DMS53 treated with DMSO at 0.1 percent for 48 hours (cell line): ENCODE data around the gene TRIO.

Source experiments
- DNase-seq: peaks from one replicate; lab custom pipeline; 2025; ENCODE audit not compliant: unreplicated experiment; lab: John Stamatoyannopoulos, UW

The TRIO gene

DNA sequence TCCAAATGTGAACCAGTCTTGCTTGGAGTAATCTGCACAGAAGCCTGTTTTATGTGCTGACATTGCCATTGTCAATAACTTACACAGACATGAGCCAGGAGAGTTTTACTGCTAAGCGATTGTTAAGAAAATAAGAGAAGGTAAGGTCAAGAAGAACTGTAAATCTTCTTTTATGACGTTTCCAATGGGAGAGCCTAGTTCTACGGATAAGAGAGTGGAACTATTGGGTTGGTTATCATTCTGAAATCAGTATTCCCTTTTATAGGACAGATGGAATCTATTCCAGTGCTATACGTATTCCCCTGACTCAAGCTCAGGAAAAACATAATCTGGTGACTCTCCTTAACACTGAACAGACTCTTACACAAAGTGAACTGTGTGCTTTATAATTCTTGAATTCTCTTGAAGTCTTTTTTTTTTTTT, 300.5 kb downstream of the TRIO start:
- DNase-seq, result no peak

DNA sequence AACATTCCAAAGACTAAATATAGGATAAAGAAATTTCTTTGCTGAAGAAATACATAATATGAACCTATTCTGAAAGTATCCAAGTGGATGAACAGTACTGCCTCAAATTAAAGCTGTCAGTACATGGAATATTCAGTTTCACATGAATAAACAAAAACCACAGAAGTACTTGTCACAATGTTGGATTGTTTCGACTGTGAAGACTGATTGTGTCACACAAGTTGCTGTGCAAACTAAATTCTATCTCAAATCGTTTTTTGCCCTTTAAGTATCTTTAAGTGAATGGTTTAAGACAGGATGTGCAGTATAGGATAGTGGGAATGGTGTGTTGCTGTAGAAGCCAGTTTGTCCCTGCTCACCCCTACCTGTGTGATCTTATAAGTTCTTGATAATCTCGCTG, 301.0 kb downstream of the TRIO start:
- no peak for DNase-seq

DNA sequence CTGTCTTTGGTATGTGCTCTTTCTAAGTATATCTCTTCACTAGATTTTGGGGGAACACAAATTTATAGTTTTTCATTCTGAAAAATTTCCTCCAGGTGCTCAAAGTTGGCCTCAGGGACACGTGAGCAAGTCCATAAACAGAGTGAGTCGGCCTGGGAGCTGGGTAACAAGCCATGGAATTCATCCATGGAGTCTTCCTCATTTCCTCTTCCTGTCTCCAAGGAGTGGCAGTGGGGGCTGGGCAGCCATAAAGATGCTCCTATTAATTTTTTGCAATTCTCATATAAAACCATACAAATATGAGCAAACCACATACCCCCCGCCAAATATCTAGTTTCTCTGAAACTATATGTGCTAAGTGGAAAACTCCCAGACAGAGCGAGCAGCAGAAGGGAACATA, 301.9 kb downstream of the TRIO start:
- no peak for DNase-seq

DNA sequence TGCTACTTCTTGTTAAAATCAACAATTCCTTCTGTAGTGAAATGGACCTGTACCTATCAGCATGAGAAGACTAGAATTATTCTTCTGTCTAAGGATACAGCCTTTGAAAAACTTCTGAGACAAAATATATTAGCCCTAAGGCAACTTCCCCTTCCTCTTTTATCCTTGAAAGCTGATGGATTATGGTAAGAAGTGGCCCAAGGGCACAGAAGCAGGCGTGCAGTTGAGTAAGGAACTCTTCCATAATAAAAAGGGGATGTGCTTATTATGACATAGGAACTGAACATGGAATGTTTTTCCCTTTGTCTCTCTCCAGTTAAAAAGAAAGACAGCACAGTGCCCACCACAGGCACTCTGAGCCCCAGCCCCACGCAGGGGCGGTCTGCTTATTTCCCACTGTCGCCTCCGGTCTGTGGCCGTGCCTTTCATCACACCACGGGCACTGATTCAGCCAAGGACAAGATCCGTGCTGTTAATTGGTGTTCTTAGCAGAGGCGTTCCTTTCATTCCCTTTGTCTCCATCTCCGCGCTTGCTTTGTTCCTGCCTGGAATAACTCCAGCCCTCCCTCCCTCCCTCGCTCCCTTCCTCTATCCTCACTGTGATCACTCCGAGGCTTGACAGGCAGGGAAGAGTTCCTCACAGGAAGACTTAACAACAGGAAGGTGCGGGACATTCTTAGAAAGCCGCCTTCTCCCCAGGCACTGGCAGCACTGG, 302.6 kb downstream of the TRIO start:
- no peak for DNase-seq

DNA sequence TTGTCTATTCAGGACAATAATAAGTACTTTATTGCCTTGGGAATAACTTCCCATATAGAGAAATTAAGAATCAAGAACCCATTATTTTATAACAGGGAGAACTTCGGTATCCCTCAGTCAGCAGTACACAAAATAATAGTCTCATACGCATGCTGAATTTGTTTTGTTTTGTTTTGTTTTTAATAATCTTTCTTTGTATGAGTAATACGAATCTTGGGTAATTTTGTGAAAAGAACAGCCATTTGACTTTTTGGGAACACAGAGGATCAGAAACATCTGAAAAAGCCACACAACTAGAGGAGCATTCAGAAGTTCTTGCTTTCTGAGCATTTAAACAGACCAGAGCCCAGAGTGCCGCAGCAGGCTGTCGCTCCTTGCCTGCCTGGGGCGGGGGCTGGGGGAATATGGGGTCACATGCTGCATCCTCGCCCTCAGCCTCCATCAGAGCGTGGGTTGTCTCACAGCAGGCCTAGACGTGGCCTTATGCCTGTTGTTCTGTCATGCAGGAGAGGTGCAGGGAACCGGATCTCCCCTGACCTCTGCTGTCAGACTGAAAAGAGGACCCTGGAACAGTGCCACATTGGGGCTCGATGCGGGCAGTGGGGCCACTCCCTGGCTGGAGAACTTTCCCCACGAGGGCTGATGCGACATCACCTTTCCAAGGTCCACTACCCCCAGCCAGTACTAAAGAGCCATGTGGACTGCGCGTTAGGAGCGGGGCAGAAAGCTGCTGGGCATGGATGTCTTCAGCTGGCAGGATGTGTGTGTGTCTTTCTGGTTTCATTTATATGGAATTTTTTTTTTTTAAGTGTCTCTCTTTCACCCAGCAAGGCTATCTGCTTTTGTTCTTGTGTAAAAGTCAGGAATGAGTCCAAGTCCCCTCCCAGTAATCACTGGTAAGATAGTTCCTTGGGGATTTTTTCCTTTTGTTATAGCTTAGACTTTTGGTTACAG, 305.1 kb downstream of the TRIO start:
- no peak for DNase-seq

DNA sequence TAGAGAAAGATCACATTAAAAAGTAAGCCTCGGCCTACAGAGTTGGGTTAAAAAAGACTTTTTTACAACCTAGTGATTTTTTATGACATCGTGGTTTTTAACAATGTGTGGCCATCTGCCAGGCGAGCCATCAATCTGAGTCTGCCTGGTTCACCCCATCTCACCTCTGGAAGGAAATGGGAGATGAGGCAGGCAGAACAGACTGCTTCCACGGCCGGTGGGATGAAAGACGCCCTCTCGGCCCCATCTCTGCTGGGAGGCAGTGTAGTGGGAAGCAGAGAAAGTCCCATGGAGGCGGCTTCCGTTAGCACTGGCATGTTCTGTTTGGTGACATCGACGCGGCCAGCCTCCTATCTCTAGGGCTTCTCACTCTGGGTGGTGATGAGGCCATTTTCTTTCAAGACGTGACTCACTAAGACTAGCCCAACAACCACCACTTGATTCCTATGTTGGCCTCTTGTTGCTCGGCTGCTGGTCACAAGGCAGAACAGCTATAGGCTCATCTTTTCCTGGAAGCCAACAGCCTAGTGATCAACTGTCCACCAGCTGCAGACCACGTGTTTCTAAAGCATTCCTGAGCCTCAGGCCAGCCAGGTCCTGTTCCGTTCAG, 306.0 kb downstream of the TRIO start:
- no peak for DNase-seq

DNA sequence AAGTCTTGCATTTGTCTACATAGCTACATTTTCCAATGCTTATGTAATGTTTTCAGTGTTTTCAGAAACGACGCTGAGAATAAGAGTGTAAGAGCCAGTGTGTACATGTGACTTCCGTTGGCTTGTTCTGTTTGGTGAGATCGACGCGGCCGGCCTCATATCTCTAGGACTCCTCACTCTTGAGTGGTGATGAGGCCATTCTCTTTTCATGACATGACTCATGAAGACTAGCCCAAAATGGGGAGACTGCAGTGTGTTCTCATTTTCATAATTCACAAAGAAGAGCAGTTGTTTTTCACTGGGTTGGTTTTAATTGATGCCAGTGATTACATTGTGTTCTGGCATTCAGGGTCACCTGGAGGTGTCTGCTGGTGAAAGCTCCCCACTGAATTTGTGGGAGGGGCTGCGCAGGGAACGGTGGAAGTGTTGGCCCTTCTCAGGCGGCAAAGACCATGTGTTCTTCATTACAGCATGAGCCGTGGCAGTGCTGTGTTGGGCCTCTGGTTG, 306.9 kb downstream of the TRIO start:
- DNase-seq, result no peak

DNA sequence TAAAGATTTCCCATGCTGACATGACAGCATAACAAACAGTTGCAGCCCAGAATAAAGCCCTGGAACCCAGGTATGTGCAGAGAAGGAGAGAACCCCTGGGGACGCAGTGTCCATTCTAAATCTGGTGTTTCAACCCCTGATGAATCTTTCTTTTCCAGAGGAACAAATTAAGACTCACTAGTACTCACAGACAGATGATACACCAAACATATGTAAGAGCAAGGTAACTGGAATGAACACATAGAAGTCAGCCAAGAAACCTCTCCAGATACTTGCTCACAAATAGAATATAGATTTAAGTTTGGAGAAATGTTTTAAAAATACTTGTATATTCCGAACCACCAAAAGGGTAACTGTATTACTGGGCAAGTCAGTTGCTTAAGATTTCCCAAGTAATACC, 307.6 kb downstream of the TRIO start:
- no peak for DNase-seq

DNA sequence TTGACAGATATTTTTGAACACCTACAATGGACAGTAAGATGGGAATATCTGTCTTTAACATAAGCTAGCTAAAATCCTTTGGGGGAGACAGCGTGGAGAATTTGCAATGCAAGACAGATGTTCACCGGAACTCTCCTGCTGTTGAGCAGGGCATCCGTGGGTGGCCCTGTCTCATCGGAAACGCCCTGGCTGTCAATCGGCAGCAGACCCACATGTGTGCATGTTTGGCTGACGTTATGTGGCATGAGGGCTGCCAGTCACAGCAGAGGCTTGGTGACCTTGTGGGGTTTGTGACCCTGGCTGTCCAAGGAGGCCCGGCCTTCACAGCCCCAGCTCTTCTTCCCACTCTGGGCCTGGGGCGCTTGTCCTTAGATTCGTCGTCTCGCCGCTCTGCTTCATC, 308.7 kb downstream of the TRIO start:
- no peak for DNase-seq

DNA sequence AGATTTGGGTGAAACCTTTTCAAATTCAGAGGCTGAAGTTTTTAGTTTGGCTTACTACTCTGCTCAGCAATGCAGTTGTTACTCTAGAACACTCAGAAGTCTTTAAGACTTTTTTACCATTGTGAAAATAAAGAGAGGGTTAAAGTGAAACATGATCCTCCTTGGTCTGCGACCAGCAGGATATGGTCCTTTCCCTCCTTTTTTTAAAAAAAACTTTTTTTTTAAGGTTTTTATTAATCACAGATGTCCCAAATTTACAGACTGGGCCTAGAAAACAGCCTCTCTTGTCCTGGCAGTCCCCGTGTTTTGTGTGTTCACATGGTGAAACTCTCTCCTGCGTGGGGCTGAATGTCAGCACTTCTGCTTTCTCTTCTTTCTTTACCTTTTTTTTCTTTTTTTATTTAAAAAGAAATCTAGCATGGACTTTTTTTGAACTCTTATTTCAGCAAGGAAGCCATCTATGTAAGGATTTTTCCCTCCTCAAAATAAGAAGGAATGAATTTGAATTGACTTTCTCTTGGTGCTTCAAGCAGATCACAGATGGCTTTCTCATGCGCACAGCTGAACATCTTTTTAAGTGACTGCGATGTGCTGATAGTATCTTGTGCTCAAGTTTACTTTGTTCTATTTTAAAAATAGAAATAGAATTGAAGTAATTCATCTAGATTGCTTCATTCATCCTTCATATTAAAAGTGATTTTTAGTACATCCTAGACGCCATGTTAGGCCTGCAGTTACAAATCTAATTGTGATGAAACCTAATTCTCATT, 309.7 kb downstream of the TRIO start:
- no peak for DNase-seq

DNA sequence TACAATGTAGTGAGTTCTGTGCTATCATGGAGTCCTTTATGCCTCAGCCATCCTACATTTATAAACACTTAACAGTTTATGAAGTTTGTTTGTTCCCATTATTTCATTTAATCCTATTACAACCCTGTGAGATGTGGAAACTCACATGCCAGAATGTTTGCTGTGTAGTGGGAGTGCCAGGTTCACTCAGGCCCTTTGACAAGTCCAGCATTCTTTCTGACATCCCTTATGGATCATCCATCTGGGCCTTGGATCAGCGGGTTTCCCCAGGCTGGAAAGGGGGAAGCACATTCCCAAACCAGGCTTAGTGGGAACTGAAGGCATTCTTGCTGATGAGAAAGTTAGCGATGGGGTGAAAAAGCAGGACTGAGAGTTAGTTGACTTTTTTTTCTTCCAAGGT, 310.3 kb downstream of the TRIO start:
- DNase-seq, result no peak

DNA sequence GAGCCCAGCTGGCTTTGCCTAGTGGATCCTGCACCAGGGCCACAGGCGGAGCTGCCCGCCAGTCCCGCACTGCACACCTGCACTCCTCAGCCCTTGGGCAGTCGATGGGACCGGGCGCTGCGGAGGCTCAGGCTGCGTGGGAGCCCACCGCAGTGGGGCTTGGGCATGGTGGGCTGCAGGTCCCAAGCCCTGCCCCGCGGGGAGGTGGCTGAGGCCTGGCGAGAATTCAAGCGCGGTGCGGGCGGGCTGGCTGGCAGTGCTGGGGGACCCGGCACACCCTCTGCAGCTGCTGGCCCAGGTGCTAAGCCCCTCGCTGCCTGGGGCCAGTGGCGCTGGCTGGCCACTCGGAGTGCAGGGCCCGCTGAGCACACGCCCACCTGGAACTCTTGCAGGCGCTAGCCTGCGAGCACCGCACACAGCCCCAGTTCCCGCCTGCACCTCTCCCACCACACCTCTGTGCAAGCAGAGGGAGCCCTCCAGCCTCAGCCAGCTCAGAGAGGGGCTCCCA, 312.7 kb downstream of the TRIO start:
- no peak for DNase-seq

DNA sequence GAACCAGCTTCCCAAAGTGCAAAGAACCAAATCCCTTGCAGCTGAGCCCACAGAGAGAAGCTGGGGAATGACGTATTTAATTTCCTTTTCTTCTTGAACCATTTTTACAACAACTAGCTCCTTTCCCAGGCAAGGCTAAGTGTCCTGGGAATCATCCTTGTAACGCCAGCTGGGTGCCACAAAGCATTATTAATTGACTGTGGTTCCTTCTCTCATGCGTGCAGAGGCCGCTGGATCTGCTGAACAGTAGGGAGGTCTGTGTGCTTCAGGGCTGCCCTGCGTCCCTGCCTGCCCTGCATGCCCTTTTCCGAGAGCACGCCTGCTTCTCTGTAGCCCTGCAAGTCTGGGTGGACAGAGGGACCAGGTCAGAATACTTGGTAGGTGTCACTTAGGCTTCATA, 314.3 kb downstream of the TRIO start:
- no peak for DNase-seq

DNA sequence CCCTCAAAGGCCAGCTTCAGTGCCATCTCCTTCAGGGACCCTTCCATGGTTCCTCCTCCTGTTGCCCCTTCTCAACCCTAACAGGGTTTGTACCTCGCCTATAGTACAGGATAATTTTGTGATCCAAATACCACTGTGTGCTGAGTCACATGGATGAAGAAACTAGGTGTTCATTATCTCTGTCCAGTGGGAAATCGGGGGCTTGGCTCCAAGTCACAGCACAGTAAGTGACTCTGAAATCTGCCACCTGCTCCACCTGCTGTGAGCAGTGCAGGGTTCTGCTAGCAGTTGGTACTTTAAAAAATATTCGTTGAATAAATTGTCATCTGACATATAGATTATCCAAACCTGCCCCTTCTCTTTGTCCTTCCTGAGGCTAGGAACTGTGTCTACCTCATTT, 315.3 kb downstream of the TRIO start:
- no peak for DNase-seq

DNA sequence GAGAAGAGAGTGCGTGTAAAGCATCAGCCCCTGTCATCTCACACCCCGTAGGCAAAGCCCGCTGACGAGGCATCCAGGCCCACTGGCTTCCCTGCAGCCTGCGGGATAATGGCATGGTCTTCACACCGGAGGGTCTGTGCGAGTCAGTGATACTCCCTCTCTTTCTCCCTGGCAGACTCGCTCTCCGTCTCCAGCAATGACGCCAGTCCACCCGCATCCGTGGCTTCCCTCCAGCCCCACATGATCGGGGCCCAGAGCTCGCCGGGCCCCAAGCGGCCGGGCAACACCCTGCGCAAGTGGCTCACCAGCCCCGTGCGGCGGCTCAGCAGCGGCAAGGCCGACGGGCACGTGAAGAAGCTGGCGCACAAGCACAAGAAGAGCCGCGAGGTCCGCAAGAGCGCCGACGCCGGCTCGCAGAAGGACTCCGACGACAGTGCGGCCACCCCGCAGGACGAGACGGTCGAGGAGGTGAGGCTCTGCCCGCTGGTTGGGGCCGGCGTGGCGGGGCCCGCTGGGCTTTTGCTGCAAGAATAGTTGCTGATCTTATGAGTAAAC, 317.8 kb downstream of the TRIO start:
- no peak for DNase-seq

DNA sequence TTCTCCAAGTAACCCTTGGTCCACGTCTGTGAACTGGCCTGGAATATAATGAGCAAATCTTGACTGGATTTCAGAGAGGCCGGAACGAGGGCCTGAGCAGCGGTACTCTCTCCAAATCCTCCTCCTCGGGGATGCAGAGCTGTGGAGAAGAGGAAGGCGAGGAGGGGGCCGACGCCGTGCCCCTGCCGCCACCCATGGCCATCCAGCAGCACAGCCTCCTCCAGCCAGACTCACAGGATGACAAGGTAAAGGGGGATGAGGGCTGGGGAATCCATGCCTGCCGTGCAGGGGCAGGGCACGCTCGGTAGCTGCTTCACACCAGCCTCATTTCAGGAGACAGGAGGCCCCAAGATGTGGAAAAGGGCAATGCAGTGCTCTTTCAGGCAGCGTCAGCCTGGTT, 319.5 kb downstream of the TRIO start:
- DNase-seq, result no peak

DNA sequence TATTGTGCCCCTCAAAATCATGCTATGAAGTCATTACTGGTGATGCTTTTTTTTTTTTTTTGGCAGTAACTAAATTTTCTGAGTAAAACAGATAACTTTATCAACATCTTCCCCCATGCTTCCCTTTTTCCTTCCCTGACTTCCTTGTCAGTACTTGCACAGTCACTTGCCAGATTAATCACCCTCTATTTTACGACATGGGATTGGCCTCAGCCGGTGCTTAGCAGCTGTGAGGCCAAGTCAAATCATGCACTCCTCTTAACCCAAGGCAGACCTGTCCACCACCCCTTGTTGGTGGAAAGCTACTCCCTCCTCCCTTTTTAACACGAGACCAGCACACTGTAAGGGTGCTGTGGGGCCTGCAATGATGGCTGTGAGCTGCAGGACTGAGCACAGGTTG, 320.5 kb downstream of the TRIO start:
- no peak for DNase-seq

DNA sequence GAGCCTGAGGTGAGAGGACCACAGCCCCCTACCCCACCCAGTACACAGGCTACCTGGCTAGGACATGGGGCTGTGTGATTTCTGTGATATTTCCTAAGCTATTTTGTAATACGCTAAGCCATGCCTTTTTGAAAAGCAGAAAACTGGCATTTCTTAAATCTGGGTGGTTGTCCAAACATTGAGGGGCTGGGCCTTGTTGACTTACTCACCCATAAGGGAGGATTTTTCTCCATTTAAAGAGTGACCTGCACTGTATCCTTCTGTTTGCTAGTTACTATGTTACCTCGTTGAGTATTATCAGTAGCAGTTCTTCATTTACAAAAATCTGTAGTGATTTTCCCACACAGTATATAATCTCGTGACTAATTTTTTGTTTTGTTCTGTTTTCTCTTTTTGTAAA, 321.0 kb downstream of the TRIO start:
- no peak for DNase-seq

DNA sequence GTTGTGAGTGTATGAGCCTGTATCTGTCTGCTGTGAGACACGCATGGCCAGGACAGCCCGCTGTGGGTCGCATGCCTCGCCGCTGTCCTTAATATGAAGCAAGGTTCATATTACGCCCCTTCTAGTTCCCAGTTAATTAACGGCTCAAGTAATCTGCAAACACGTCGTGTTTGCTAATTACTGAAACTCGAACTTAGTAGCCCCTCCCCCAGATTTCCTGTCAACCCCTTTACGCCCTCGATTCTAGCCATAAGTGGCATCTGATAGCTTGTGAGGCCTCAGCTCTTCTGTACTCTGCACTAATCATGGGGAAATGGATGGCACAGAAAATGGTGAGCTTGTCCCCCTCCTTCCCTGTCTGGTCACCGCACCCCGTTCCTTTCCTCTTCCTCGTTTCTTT, 321.5 kb downstream of the TRIO start:
- no peak for DNase-seq

DNA sequence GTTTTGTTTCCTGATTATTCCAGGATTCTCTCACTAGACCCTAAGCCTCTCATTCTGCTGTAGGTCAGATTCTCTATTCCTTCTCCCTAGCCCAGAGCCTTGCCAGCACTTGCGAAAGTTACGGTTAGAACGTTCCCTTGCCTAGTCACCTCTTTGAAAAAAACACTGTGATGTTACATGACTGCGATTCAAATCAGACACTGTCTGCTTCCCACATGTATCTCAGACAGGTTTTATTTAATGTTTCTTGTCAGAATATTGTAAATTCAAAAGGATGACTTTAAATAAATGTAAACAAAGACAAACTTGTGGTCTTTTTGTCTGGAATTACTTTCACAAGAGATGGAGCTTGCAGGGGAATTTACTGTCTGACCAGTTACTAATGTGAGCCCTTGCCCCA, 322.0 kb downstream of the TRIO start:
- no peak for DNase-seq

DNA sequence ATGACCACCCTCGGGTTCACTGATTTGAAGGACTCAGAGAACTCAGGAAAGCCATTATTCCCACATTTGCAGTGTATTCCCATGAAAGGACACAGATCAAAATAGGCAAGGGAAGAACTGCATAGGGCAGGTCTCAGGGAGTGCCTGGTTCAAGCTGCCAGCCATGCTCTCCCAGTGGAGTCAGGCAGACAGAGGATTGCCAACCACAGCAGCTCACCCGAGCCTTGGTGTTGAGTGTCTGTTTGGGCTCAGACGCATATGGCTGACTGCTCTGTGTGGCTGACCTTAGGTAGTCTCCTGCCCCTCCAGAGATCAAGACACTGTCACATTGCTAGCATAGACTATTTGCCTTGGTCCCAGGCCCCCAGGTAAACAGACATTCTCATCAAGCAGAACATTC, 322.6 kb downstream of the TRIO start:
- no peak for DNase-seq
